Measurements from ENCODE around the gene KIAA1671.

KIAA1671 gene

DNA sequence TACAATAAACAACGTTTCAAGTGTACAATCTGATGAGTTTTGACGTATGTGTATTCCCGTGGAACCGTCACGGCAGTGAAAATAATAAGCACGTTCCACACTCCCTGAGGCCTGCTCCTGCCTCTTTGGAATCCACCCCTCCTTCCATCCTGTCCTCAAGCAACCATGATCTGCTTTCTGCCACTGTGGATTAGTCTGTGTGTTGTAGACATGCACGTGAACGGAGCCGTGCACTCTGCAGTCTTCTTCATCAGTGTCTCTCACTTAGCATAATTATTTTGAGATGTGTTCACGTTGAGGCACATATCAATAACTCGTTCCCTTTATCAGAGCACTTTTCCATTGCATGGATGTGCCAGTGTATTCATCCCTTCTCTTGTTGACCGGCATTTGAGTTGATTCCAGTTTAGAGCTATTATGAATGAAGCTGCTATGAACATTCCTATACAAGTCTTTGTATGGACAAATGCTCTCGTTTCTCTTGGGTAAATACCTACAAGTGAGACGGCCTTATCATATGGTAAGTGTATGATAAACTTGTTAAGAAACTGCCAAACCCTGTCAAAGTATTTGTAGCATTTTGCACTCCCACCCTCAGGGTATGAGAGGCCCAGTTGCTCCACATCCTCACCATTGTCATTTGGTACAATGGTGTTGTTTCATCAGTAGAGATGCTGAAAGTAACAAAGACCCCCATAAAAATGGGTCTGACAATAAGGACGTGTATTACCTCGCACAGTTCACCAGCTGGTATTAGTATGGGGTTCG lies 144.3 kb downstream of the KIAA1671 start:
- ATAC-seq = no peak

DNA sequence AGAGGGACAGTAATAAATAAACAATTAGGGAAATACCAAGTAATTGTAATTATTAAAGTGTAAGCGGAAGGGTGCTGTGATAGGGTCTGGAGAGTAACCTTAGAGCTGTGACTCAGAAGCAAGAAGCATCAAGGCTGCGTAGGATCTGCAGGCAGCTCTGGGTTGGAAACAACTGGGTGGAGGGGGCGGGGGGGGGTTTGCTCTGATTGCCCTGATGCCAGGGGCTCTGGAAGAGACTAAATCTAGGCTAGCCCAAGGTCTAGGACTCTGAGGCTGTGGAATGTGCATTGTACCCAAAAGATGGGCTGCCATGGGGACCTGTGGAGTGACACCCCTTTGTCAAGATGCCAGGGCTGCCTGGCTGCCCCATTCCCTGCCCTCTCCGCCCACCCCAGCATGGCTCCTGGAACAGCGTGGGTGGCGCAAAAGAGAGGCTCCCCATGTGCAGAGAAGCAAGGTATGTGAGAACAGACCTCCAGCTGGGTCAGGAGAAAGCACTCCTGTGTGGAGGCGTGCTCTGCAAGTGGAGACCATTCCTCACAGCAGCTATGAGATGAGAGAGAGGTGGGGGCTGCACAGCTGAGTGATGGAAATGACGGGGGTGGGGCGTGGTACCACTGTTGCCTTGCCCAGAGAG lies 146.0 kb downstream of the KIAA1671 start:
- no peak for ATAC-seq

DNA sequence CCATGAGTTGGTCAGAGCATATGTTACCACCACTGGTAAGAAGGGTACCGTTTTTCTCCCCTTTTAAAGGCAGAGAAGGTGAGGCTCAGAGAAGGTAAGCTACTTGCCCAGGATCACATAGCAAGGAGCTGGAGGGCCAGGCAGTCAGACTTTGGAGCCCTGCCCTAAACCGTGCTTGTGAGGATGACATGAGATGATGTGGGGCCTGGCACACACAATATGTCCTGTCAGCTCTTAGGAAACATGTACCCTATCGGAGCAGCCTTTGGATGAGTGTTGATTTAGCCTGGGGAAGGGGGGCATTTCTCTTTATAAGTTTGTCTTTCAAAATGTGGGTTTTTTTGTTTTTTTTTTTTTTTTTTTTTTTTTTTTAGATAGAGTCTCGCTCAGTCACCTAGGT lies 146.7 kb downstream of the KIAA1671 start:
- no peak for ATAC-seq

DNA sequence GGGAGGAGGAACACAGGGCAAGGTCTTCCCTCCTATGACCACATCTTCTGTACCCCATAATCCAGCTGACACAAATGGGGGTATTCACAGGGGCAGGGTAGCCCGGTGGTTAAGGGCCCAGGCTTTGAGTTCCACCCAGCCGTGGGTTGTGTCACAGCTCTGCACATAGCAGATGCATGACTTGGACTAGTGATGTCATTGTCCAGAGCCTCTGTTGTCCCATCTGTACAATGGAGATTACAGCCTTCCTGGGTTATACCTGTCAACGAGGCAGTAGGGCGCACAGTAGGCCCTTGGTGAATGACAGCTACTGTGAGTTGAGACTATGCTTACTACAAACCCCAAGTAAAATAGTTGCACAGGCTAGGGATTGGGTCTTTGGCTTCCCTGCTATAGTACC lies 147.9 kb downstream of the KIAA1671 start:
- ATAC-seq = no peak

DNA sequence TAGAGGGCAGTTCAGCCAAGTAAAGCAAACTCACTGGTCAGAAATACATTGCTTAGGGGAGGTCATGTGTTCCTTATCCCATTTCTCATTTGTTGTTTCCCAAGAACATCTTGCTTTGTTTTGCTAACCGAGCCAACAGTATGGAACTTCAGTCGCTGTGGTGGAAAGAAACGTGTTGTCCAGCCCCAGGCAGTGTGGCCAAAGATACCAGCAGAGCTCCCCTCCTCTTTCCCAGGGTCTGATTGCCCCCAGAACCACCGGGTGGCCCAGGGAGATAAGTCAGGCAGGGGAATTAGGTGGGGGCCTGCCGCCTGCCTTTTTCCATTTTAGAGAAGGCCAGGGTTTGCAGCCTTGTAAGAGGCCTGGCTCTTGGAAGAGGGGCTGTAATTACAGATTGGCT lies 148.4 kb downstream of the KIAA1671 start:
- ATAC-seq = no peak

DNA sequence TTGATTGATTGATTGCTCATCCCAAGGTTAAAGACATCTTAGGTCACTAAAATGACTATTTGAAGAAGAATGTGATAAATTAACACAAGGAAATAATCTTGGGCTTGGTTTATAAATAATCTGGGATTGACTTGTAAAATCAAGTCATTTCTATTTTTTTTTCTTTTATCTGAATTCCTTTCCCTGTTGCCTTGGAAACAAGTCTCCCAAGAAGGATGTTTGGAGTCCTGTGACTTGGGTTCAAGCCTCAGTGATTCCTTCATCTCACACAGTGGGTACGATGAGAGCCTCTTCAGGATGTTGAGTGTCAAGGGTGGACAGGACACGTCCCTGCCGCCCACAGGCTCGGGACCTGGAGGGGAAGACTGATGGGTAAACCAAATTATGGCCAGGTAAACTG lies 149.0 kb downstream of the KIAA1671 start:
- ATAC-seq = no peak

DNA sequence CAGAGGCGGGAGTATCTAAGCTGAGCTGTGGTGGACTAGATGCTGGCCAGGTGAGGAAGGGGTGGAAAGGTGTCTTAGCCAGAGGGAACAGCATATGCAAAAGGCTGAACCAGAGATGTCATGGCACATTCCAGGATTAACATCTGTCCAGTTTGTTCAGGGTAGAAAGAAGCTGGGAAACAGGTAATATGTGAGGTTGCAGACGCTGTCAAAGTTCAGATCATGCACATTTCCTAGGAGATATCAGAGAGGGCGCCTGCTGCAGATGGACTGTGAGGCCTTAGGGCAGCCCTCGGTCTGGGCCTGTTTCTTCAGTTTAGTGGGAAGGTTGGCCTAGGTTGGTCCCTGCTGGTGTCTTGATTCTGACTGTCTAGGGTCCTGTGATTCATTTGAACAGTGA lies 149.5 kb downstream of the KIAA1671 start:
- no peak for ATAC-seq

DNA sequence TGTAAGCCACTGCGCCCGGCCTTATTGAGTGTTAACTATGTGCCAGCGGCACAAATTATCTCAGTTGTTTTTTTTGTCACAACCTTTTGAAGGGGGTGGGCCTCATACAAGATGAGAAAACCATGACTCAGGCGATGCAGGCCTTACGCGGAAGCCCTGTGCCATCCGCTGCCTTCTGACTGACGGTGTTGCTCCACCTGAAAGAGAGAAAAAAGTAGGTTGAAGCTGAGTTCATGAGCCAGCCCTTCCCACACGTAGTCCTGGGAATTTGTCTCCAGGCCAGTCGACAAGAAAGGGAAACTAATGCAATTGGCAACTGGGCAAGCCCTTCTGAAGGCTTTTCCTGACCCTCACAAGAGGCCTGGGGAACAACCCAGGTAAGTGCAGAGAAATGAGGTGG lies 150.2 kb downstream of the KIAA1671 start:
- no peak for ATAC-seq

DNA sequence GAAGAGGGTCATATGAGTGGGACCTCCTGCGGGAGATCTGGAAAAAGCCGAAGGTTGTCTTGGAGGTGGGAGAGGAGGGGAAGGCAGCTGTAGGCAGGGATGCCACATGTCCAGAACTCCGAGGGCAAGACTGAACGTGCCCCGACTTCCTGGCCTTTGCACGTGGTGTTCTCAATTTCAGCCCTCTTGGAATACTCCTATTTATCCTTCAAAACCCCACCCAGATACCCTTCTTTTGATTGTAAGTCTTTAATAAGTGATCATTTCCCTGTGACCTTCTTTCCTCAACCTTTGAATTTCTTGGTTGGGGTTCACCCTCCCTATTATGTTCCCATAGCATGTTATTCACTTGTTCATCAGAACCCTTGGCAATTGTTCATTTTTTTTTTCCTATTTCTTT lies 151.9 kb downstream of the KIAA1671 start:
- no peak for ATAC-seq

DNA sequence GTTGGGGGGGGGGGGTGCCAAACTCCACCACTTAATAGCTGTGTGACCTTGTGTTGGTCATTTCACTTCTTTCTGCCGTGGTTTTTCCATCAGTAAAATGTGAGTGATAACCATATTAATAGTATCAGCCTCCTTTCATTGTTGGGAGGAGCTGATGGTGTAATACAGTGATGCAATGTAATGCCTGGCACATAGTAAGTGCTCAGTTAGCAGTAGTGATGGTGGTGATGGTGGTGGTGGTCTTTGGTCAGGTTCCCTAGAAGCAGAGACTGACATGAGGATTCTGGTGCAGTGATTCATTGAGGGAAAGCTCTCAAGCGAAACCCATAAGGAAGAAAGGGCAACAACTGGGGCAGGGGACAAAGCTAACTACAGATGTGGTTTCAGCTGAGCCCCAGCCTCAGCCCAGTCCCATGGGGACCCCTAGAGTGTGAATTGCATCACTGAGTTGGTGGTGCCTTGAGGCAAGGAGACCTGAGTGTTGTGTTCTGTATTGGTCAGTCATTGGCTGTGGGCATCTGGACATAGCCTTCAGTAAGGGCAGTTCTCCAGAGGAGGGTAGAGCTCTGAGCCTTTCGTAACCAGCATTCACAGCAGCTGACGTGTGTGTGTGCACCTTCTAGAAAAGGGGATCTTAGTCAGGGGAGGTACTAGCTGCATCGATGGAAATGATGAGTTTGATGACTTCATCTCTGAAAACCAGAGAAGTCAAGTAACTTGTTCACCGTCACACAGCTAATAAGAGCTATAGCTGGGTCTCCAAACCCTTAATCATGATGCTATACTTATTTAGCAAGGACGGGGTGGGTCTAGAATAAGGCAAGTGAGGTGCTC lies 153.5 kb downstream of the KIAA1671 start:
- ATAC-seq = no peak

DNA sequence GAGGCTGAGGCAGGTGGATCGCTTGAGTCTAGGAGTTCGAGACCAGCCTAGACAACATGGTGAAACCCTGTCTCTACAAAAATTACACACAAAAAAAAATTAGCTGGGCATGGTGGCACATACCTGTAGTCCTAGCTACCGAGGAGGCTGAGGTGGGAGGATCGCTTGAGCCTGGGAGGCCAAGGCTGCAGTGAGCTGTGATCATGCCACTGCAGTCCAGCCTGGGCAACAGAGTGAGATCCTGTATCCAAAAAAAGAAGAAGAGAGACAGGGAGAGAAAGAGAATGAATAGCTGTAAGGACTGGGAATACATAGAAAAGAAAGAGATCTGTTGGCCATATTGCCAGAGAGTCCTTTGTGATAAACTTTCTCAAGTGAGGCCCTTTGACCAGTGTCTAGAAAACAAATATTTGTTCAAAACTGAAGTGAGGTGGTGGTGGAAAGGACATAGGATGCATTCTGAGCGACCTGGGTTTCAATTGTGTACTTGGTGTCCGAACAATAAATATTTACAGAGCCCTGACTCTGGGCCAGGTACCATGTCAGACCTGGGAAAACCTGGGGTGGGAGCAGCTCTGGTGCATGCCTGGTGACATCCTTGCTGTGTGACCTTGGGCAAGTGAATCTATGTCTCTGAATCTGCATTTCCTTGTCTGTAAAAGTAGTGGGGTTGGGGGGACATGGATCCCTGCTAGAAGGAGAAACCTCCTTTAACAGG lies 157.5 kb downstream of the KIAA1671 start:
- ATAC-seq = no peak

DNA sequence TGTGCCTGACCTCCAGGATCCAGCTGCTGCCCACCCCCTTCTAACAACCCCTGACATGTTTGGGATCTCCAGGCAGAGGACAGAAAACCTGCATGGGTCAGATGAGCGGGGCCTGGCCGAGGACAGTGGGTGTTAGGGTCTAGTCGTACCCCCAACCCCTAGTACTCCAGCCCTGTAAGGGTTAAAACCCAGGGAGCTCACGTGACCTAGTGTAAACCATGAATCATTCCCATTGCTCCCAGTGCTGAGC lies 158.0 kb downstream of the KIAA1671 start:
- no peak for ATAC-seq

DNA sequence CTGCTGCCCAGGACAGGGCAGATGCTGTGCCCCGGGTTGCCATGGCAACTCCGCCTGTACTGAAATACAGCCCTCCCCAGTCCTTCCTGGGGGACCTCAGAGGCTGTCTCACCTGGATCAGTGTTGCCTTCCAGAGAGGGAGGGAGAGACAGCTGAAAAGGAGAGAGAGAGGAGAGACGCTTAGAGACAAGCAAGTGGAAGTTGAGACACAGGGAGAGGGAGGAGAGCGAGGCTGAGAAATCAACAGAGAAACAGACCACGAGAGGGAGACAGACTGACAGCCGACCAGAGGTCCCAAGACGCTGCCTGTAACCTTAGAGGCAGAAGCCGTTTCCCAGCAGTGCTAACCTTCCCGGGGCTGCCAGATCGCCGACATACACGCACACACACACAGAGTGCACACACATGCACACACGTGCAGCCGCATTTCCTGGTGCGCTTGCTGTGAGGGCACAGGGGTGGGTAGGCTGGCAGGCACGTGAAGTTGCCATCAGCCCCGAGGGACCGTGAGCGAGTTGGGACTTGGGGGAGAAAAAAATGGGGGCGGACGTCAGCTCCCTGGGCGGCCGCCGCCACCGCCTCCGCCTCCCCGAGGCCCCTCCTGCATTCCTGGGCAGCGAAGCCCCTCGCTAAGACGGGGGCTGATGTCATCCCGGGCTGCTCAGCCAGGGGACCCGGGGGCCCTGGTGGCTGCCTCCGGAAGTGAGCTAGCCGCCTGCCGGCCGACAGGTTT lies 158.5 kb downstream of the KIAA1671 start:
- peak; percentile 70 to 80 for ATAC-seq

DNA sequence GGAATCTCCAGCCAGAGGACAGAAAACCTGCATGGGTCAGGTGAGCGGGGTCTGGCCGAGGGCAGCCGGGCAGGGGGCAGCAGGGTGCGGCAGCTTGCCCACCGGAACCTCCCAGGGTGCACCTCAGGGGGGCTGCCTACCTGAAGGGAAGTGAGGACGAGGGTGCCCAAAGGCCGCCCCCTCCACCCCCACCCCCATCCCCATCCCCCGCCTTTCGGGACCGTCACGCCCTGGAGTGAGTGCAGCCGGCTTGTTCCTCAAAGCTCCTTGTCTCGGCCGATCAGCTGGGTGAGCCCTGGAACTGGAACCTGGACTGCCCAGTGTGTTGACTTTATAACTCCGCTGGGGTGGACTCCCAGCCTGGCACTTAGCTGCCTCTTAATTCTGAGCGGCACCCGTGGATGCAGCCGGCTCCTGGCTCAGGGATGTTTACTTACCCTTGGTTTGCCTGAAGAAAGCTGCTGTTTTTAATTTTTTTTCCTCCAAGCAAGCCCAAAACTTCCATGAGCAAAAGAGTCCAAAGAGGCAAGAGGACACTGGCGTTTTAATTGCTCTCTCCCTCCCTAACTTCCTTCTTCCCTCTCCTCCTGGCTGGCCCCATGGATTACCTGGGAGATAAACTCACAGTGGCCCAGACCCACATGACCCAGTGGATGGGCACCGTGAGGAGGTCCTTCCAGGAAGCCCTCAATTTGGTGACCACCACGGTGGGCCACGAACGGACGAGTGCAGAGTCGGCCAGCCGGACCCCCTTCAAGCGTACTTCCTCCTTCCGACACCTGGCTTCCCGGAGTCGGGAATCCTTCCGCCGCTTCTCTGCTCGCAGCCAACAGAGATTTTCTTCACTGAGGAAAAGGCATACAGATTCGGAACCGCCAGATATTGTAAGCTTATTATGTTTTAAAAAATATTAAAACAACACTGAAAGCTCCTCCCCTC lies 159.3 kb downstream of the KIAA1671 start:
- ATAC-seq = peak in 1 of 2 donors; percentile 19

DNA sequence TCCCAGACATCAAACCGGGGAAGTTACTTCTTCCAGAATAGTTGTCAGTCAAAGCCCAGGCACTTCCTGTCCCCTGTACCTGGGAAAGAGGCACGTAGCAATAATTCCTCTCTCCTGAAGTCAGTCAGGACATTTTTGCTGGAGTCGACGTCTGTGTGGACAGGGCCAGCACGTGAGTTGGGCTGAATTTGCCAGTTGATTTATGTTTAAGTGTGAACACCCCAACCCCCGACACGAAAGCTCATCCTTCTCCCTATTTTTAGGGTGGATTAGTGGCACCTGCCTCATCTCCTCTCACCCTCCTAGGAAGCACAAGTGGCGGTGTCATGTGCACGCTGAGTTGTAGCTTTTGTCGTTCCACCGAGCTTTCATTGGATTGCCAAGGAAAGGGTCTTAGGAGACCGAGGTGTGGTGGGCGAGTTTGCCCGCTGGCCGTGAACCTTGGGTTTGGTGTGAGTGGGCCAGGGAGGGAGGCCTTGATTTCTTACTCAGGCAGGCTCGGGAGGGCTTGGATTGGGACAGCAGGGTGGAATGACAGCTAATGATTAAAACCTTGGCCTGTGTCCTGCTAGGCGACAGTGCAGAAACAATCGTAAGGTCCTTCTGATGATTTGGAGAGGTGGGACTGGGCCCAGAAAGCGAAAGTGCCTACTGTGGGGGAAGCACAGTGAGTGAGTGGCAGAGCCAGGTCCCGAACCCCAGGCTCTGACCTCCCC lies 160.2 kb downstream of the KIAA1671 start:
- ATAC-seq = no peak

DNA sequence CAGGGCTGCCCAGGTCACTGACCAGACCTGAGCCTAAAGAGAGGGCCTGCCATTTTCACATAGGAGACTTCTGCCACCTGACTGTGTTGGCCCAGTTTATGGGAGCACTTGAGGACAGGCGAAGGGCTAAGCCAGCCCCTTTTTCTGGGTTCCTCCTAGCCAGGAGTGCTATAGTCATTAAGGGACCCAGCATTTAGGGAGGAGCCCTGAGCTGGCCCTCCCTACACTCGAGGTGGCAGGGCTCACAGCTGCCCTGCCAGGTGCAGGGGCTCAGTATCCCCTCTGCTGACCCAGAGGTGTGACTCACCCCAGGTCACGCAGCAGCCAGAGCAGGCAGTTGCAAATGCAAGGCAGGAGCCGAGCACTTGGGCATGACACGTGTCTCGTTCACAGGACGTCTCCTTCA lies 160.8 kb downstream of the KIAA1671 start:
- ATAC-seq = no peak

DNA sequence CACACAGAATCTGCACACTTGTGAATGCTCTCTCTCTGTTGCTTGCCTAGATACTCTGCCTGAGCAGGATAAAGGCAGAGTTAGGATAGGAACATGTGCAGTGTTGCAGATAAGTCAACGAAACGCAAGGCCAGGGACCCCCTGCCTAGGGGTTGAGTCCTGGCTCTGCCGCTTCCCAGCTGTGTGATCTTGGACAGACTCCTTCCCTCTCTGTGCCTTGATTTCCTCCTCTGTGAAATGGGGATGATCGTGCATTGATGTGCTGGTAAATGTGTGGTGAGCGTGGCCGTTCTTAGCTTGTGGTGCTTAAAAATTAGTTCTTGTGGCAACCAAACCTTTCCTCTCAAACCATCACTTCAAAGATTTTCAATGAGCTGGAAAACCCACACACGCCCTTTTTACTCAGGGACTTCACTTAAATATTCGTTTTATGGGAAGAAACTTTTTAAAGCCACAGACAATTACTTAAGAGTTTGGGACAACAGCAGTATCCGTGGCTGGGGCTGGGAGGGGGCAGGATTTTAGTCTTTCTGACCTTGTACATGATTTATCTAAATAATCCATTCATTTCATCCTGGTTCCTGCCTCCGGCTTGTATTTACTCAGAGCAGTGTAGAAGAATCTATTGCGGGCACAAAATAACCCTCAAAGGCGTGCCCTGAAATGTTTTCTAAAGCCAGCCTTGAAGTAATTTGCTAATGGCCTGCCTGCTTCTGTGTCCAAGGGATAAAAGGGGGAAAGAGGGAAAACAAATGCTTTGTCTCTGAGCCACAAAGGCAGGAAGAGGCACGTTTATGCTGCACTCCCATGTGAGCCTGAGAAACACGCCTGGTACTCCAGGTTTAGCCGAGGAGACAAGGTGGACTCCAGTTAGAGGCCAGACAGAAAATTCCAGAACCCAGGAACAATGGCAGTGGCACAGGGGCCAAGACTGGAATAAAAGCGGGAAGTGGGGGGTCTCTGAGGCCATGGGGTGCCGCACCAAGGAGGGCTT lies 162.2 kb downstream of the KIAA1671 start:
- ATAC-seq = no peak

DNA sequence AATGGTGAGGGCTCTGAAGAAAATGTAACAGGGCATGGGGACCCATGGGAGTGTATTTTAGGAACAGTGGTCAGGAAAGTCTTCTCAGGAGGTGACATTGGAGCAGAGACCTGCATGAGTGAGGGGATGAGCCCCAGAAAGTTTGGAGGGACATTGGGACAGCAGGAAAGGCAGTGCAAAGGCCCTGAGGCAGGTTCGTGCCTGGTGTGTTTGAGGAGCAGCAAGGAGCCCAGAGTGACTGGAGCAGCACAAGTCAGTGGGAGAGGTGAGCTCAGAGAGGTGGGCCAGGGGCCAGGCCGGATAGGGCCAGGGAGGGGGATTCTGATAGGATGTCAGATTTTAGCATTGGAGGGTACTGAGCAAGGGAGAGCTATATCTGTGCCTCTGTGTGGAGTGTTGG lies 167.1 kb downstream of the KIAA1671 start:
- ATAC-seq = no peak

DNA sequence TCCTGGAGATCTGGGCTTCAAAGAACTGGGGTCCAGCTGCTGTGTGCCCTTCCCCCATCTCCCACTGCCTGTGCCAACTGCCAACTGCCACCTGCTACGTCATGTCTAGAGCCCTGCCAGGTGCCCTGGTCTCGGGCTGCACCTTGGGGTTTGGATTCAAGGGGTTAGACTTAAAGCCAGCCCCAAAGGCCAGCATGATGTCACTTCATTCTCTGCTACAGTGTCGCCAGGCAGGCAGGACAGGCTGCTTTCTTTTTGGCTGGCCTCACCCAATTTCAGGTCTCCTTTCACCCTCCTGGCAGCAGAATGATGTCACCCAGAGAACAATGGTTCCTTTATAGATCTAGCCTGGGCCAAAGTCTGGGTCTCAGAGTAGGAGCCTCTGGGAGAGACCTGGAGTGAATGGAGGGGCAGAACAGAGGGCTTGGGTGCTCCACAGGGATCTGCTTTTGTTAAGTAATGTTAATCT lies 167.6 kb downstream of the KIAA1671 start:
- no peak for ATAC-seq
